Islet precursor cell (in vitro differentiated cells): ENCODE results near the gene KRTAP4-5.
"Not testable (repeated sequence)": the region's sequence is repeated elsewhere in the genome, so short reads cannot be mapped to it uniquely, and the experiment has no call there.

ENCODE experiments used
- DNase-seq: peaks from one replicate; pipeline ENCODE4 v3.0.0-alpha.2; 2018

KRTAP4-5 gene

DNA sequence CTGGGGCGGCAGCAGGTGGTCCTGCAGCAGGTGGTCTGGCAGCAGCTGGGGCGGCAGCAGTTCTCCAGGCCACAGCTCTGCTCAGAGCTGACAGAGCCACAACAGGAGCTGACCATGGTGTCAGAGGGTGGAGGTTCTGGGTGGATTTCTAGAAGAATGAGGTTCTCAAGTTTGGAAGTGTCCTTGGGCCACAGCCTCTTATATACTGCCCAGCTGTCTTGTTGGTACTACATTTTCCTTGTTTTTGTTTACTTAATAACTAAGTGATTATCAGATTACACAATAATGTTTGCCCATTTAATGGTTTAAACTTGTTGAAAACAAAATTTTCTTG, at the start of gene KRTAP4-5:
Gene KRTAP4-5, minus strand, starts transcription at position 174 of the 334 bp plus-strand sequence. Its CDS starts 58 bp downstream, at position 116.
- no peak for DNase-seq

- no peak for DNase-seq
Observed at GRCh38 chr17:41196068-41196467, 46.4 kb upstream of the KRTAP4-5 start.

- peak; percentile 50 for DNase-seq
Observed at GRCh38 chr17:41190328-41190727, 40.7 kb upstream of the KRTAP4-5 start.

DNA sequence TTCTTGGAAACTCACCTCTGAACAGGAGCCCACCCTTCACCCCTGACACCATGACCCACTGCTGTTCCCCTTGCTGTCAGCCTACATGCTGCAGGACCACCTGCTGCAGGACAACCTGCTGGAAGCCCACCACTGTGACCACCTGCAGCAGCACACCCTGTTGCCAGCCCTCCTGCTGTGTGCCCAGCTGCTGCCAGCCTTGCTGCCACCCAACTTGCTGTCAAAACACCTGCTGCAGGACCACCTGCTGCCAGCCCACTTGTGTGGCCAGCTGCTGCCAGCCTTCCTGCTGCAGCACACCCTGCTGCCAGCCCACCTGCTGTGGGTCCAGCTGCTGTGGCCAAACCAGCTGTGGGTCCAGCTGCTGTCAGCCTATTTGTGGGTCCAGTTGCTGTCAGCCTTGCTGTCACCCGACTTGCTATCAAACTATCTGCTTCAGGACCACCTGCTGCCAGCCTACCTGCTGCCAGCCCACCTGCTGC, 40.3 kb upstream of the KRTAP4-5 start, which contains the start of gene KRTAP9-1:
Gene KRTAP9-1, plus strand, starts transcription at position 51 of the 482 bp plus-strand sequence. Its CDS starts 0 bp downstream, at position 51.
- DNase-seq: not testable (repeated sequence)

DNA sequence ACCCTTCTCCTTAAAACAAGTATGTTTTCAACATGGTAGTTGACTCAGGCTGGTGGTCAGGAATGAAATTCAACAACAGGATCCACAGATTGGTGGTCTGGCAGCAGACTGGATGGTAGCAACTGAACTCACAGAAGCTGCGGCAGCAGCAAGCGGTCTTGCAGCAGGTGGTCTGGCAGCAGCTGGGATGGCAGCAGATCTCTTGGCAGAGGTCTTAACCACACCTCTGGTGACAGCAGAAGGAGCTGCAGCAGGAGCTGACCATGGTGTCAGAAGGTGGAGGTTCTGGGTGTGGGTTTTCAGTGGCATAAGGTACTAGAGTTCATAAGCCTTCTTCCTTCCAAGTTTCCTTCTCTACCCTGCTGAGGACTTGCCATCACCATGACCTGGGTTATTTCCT, 37.2 kb upstream of the KRTAP4-5 start:
- no peak for DNase-seq

- DNase-seq: no peak
Observed at GRCh38 chr17:41185001-41185400, 35.4 kb upstream of the KRTAP4-5 start.

DNA sequence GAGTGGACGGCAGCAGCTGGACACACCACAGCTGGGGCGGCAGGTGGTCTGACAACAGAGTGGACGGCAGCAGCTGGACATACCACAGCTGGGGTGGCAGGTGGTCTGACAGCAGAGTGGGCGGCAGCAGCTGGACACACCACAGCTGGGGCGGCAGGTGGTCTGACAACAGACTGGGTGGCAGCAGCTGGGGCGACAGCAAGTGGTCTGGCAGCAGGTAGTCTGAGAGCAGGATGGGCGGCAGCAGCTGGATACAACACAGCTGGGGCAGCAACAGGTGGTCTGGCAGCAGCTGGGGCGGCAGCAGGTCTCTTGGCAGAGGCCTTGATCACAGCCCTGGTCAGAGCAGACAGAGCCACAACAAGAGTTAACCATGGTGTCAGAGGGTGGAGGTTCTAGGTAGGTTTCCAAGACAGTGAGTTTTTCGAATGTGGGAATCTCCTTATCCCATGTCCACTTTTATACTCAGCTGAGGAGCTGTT, 34.9 kb upstream of the KRTAP4-5 start, which contains the start of gene KRTAP4-1:
Gene KRTAP4-1, minus strand, starts transcription at position 432 of the 482 bp plus-strand sequence. Its CDS starts 57 bp downstream, at position 375.
- no peak for DNase-seq

GRCh38 chr17:41178843-41179616, 29.4 kb upstream of the KRTAP4-5 start:
- no peak for DNase-seq

DNA sequence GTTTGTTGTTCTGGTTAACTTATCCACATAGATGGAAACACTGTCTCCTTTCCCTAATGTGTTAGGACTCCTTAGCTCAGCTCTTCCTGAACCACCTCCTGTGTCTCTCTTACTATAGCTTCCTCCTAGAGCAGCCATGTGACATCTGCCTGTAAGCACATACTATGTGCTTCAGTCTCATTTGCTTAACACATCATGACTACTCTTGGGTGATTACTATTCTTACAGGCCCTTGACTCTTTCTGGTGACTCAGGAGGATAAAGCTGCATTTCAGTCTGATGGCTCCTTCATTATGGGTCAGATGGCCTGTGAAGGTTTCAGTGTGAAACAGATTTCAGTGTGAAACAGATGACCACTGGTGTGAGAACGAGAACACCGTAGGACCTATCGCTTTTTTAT, 28.7 kb upstream of the KRTAP4-5 start:
- DNase-seq: no peak

DNA sequence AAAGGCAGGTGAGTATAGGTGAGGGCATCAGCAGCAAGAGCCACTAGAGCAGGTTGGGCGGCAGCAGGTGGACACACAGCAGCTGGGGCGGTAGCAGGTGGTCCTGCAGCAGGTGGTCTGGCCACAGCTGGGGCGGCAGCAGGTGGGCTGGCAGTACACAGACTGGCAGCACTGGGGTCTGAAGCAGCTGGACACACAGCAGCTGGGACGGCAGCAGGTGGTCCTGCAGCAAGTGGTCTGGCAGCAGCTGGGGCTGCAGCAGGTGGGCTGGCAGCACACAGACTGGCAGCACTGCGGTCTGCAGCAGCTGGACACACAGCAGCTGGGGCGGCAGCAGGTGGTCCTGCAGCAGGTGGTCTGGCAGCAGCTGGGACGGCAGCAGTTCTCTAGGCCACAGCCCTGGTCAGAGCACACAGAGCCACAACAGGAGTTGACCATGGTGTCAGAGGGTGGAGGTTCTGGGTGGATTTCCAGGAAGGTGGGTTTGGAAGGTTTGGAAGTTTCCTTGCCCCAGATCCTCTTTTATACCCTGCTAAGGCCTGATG, 28.2 kb upstream of the KRTAP4-5 start, which contains the start of gene KRTAP4-2:
Gene KRTAP4-2, minus strand, starts transcription at position 495 of the 545 bp plus-strand sequence. Its CDS starts 57 bp downstream, at position 438.
- no peak for DNase-seq

GRCh38 chr17:41176744-41177387, 27.2 kb upstream of the KRTAP4-5 start:
- DNase-seq: no peak

DNA sequence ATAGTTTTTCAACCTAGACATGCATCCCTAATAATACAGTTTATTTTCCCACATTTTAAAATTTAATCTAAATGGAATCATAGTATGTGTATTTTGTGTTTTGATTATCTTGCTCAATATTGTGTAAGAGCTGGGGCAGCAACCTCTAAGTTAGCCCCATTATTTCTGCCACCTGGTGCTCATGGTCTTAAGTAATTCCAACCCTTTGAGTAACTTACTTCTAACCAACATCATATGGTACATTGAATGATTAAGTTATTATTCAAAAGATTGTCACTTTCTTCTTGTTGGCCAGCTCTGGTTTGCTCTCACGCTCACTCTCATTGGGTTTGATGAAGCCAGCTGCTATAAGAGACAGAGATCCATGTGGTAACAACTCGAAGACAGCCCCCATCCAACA, 22.3 kb upstream of the KRTAP4-5 start:
- DNase-seq: no peak

DNA sequence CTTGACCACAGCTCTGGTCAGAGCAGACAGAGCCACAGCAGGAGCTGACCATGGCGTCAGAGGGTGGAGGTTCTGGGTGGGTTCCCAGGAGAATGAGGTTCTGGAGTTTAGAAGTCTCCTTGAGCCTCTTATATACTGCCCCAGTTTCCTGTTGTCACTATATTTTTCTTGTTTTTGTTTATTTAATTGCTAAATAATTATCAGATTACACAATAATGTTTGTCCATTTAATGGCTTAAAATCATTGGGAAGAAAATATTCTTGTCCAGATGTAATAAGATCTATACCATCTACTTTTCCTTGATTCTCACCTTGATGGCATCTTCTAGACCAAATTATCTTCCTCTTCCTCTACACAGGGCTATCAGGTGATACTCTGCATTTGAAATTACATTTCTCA, 18.5 kb upstream of the KRTAP4-5 start, which contains the start of gene KRTAP4-3:
Gene KRTAP4-3, minus strand, starts transcription at position 101 of the 400 bp plus-strand sequence. Its CDS starts 49 bp downstream, at position 52.
- no peak for DNase-seq

- no peak for DNase-seq
Observed at GRCh38 chr17:41167561-41167960, 17.9 kb upstream of the KRTAP4-5 start.

DNA sequence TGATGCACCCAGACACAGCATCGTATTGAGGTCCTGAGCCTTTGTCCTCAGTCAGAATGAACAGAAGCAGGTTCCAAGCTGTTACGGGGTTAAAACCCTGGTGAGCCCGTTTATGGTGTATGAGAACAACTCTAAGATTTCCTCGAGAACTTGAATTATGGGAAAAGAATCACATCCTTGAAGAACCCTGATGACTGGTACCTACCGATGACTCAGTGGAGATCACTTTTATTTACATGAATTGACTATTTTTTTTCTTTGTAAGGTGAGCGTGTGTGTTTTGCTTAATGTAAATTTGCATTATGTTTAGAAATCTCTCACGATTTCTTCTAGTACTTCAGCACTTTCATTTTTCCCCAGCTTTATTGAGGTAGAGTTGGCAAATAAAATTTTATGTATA, 14.2 kb upstream of the KRTAP4-5 start:
- DNase-seq: no peak

GRCh38 chr17:41160648-41161047, 11.0 kb upstream of the KRTAP4-5 start, which contains the start of gene KRTAP4-4:
TSS of gene KRTAP4-4 (minus strand) at chr17:41160748. CDS start at chr17:41160691, 57 bp downstream.
- DNase-seq: no peak

DNA sequence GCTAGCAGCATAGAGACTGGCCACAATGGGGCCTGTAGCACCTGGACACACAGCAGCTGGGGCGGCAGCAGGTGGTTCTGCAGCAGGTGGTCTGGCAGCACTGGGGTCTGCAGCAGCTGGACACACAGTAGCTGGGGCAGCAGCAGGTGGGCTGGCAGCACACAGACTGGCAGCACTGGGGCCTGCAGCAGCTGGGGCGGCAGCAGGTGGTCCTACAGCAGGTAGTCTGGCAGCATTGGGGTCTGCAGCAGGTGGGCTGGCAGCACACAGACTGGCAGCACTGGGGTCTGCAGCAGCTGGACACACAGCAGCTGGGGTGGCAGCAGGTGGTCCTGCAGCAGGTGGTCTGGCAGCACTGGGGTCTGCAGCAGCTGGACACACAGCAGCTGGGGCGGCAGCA, 10.6 kb upstream of the KRTAP4-5 start:
- DNase-seq: not testable (repeated sequence)

DNA sequence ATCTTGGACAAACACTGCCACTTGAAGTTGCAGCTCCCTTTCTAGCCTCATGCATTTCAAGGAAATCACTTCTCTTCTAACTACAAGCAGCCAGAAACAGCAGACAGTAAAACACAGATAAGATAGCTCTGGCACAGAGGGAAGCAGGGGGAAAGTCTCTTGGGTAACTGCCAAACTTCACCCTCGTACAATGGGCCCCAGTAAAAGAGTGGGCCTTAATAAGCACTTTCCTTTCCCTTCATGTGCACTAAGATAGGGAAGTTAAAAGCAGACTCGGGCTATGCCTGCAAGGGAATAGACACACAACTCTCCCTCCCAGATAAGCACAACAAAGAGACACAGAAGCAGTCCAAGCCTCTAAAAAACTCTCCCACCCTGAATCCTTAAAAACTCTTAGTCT, 4.2 kb upstream of the KRTAP4-5 start:
- peak; percentile 67 for DNase-seq

DNA sequence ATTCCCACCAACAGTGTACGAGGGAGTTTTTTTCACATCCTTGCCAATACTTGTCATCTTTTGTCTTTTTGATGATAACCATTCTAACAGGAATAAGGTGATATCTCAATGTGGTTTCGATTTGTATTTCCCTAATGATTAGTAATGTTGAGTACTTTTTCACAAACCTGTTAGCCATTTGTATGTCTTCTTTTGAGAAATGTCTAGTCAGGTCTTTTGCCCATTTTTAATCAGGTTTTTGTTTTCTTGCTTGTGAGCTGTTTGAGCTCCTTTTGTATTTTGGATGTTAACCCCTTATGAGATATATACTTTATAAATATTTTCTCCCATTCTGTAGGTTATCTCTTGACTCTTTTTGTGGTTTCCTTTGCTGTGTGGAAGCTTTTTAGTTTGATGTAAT, 1.9 kb upstream of the KRTAP4-5 start:
- DNase-seq: no peak

DNA sequence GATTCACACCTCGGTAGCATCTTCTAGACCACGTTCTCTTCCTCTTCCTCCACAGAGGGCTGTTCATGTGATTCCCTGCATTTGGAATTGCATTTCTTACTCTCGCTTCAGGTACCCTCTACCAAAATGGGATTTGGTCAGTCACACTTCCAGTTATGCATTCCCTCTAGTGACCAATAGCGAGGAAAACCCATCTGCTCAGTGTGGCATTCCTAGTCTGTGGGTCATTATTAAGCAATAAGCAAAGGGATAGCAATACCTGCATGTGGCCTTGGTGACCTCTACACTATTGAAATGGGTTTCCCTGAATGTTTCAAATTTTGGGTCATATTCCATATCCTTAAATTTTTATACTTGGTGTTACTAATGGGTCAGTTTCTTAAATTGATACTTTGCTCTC, 401 bp upstream of the KRTAP4-5 start:
- no peak for DNase-seq

GRCh38 chr17:41148971-41149651, 514 bp downstream of the KRTAP4-5 start:
- not testable (repeated sequence) for DNase-seq

DNA sequence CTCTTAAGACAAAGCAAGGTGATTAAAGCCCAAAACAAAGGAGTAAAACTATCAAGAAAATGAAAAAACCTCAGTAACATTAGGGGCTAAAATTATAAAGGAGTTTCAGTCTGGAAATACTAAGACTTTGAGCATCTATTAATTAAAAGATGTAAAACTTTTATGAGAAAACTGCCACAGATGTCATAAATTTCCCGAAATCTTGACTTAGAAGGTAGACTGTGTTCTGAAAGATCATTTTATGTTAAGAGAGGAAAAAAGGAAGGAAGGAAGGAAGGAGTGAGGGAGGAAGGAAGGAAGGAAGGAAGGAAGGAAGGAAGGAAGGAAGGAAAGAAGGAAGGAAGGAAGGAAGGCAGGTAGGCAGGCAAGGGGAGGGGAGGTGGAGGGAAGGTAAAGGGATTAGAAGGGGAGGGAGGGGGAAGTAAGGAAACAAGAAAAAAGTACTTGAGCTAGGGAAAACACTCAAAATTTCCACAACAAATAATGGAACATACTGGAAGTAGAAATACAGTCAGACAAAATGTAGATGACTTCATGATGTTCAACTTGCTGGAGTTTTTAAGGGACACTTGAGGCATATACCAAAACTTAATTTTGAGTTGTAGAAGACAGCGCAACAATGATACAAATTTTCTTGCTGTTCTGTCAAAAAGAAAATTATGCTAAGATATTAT, 2.0 kb downstream of the KRTAP4-5 start:
- DNase-seq: no peak
